SKM-1 (cell line): ENCODE measurements around the gene ABCB9.
"Not testable (repeated sequence)": the region's sequence is repeated elsewhere in the genome, so short reads cannot be mapped to it uniquely, and the experiment has no call there.

Experiments
- DNase-seq: peaks from one replicate; lab custom pipeline; 2025; ENCODE audit not compliant: unreplicated experiment; lab: John Stamatoyannopoulos, UW

Gene ABCB9

DNA sequence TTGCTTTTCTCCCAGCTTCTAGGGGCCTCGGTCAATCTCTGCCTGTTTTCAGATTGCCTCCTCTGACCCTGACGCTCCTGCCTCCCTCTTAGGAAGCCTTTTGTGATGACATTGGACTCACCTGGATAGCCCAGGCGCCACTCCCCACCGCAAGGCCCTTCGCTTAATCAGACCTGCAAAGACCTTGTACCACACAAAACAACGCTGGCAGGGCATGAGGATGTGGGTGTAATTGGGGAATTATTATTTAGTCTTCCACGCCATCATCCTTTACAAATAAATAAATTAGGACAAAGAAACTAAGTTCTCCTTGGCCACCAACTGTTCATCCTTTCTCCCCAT lies 62.6 kb downstream of the ABCB9 start:
- DNase-seq = no peak

DNA sequence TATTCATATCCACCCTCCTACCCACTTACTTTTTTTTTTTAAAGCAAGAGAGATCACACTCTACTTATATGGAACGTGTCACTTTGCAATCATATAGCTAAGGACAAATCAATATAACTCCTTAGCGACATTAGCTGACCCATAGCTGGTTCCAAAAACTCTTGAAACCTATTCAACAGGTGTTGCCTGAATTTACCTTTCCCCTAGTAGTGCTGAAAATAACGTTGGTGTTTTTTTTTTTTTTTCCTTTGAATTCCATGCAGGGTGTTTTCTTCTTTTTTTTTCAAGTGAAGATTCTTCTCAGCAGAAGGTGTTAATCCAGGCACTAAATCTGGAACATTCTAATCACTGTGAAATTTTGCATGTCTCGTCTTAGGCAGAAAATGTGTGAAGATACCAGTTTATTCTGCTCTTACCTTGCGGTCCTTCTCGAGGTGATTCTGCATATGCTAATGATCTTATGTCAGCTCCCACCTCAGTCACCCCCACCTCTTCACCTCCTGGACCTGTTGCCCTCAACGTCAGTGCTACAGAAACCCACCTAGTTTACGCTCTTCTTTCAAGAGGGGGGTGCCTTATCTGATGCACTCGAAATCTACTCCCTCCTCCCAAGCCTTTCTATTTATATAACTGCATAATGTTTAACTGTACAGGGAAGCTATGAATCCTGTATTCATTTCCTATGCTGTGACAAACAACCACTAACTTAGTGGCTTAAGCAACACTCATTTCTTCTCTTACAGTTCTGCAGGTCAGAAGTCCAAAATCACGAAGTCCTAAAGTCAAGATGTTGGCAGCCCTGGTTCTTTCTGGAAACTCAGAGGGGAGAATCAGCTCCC lies 63.2 kb downstream of the ABCB9 start:
- no peak for DNase-seq

DNA sequence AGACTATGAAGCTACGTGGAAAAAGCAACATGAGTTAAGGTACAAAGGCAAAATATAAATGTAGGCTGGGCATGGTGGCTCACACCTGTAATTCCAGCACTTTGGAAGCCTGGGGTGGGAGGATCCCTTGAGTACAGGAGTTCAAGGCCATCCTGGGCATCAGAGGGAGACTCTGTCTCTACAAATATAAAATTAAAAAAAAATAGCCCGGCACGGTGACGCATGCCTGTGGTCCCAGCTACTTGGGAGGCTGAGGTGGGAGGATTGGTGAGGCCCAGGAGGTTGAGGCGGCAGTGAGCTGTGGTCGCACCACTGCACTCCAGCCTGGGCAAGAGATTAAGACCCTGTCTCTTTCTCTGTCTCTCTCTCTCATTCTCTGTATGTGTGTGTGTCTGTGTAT lies 66.4 kb downstream of the ABCB9 start:
- no peak for DNase-seq

DNA sequence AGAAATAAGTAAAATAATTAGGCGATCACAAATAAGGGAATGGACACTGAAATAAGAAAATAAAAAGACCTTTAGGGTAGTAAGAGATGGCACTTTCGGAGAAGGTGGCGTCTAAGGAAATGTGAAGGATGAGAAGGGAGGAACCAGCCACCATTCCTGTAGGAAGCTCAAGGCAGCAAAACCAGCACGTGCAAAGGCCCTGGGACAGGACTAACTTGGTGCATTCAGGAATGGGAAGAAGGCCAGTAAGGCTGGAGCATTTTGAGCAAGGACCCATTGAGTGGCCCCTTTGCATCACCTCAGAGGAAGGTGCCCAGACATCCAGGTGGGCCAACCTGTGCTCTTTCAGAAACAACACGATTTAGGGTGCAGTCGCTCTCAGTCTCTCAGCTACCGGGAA lies 69.6 kb downstream of the ABCB9 start:
- no peak for DNase-seq

DNA sequence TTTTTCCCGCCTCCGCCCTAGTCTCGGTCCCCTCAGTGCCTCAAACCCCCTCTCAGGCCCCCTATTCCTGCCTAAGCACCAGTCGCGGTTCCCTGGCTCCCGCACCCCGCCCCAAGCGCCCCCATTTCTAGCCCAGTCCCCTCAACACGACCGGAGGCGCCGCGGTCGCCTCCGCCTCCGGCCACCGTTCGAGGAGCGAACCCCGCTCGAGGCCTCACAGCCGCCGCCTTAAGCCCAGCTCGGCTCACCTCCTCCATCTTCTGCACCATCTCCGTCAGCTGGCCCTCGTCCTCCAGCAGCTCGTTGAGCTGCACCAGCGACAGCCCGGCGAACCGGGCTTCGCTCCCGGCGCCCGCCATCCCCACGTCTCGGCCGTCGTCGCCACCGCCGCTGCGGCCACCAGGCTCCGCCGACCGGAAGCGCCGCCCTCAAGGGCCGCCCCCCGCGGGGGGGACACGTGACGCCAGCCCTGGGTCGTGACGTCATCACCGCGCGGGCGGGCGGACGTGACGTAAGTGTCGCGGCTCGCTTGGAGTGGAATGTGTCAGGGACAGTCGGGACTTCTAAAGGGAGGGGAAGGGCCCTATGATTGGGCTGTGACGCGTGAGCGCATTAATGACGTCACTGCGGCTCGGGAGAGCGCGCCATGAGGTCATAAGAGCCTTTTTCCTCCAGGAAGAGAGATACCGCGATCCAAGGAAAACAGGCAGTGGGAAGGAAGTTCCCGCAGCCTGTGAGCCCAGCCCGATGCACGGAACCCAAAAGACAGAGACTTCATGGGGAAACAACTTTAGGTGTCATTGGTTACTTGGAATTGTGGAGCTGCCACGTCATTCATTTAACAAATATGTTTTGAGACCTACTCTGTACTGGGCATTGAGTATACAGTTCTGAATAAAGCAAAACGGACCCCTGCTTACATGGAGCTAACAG lies 70.3 kb downstream of the ABCB9 start, which contains the start of gene VPS37B:
TSS of gene VPS37B (minus strand) at position 421 of the 933 bp plus-strand sequence. CDS start at position 359, 62 bp downstream.
- no peak for DNase-seq

DNA sequence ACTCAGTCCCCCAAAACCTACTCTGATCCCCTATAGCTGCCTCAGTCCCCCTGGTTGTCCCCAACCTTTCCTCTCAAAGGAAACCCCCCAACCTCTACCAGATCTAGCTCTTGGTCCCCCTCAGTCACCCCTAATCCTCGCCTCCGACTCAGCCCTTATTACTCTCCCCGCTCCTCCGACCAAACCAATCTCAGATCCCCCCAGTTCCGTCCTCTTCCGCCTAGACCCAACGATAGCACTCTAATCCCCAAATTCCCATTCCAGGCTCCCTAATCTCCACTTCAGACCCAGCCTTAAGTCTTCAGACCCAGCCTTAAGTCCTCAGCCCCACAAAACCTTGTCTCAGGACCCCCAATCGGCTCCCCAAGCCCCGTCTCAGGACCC lies 71.0 kb downstream of the ABCB9 start:
- no peak for DNase-seq

DNA sequence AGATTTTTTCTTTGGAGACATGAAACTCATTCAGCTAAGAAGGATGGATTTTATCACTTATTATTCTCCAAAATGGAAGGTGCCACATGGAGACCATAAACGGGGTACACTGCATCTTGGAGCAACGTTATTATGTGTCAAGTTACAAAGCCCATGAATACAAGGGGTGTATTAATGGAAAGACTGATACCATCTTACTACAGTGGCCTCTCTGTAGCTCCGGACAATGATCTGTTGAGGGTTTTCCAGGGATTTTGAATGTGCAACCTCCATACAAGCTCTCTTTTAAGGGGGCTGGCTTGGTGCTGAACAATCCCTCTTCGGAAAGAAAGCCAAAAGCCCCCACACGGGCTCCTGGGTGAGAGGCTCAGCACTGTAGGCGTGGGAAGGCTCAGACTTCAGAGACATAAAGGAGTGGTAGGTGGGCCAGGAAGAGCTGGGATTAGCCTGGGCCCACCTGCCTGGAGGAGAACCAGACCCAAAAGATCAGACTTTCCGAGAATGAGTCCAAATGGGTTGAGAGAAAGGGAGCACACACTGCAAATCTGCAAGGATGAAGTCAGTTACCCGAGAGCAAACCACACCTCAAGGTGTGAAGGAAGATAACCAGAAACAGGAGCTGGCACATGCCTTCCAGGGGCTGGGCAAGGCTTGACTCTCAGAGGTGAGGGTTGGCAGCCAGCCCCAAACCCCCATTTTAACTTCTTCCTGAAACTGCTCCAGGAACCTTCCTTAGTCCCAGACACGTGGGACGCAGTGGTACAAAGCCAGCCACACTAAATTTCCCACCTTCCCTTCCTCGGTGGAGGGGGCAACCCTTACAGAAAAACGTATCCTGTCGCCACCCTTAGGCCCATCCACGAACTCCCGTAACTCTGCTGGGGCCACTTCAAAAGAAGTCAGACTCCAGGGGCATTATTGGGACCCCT lies 71.8 kb downstream of the ABCB9 start:
- DNase-seq = no peak

DNA sequence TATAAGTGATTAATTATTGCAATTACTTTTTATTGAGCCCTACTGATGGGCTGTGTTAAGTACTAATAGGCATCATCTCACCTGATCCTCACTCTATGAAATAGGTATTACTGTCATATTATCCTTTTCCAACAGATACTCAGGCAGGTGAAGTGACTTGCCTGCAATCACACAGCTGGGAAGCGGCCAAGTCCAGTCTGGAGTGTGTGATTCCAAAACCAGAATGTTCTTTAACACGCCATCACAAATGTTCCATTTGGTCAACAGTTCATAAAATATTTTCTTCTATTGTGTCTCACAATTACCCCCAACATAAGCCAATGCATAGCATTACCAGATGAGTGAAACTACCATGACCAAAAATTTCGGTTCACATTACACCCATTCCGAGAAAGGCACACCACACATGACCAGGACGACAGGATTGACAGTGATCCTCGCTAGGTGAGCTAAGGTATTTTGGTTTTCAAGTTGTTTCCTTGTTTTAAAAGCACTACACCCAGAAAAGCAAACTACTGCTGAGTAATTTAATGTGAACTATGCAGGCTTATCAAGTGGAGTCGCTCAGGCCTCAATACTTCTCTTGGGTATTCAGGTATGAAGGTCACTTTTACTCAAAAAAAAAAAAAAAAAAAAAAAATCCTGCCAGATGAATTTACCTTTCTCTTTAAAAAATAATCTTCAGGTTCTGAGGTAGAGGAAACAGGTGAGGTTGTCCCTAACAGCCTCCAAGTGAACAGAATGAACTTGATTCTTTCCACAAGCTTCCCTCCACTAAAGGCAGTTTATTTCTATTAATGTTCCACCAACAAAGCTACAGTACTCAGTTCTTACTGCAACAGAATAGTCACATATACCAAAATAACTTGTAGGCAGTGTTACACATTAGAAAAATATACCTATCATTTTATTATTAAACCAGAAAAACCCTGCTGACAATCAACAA lies 72.8 kb downstream of the ABCB9 start:
- DNase-seq = no peak

DNA sequence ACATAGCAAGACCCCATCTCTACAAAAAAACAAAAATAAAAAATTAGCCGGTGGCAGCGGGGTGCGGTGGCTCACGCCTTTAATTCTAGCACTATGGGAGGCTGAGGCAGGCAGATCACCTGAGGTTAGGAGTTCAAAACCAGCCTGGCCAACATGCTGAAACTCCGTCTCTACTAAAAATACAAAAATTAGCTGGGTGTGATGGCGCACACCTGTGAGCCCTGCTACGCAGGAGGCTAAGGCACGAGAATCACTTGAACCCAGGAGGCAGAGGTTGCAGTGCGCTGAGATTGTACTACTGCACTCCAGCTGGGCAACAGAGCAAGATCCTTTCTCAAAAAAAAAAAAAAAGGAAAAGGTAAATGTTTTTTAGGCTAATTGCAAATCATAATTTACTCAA lies 73.5 kb downstream of the ABCB9 start:
- not testable (repeated sequence) for DNase-seq

DNA sequence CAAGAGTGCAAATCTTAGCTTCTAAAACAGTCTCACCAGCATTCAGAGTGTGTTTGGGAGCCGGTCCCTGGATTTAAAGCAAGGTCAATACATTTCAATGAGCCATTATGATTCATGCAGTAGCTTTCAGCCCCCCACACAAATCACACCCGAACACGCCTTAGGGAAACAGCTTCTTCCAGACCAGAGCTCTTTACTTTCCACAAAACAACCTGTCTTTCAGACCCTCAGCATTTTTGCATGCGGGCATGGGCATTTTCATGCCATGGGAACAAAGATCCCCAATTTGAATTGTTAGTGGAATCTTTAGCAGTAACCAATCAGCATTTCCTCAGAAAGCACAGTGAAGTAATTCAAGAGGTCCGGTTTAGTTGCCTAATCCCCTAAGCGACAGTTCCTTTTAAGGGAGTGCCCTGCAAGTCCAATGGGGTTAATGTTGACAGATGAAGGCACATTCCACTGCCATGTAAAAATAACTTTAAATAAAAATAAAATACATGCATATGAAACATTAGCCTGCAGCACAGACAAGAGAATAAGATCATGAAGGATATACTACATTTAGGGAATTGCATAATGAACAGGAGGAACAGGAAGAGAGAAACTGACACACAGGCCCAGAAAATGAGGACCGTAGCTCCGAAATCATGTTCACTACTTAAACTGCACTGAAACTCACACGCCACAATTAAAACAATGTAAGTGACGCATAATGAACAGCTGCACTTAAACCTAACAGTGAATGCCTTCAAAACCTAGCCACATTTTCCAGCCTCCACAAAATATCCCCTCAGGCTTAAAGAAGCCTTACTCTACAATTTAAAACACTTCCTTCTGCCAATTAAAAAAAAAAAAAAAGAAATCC lies 74.4 kb downstream of the ABCB9 start:
- no peak for DNase-seq

DNA sequence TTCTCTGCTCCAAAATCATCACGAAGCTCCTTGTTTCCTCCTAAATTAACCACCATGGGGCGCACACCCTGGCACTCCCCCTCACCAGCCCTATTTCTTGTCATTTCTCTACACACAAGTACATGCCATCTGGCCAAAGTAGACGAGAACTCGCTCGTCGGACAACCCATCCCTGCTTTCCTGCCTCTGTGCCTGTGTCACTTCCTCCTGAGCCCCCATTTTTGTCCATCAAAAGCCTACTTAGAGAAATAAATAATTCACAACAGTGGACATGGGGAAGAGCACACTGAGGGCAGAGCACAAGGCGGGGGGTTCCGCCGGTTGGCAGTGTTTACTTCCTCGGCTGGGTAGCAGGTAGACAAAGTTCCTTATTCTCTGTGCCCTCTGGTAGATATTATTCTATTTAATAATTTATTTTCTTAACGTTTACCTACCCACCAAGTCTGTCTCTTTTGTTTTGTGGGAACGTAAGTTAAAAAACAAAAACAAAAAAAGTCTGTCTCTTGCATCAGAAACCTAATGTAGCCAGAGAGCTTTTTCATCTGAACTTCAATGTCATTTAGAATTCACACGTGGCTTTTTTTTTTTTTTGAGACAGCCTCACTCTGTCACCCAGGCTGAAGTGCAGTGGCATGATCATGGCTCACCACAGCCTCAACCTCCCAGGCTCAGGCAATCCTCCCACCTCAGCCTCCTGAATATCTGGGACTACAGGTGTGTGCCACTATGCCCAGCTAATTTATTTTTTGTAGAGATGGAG lies 76.3 kb downstream of the ABCB9 start:
- no peak for DNase-seq

DNA sequence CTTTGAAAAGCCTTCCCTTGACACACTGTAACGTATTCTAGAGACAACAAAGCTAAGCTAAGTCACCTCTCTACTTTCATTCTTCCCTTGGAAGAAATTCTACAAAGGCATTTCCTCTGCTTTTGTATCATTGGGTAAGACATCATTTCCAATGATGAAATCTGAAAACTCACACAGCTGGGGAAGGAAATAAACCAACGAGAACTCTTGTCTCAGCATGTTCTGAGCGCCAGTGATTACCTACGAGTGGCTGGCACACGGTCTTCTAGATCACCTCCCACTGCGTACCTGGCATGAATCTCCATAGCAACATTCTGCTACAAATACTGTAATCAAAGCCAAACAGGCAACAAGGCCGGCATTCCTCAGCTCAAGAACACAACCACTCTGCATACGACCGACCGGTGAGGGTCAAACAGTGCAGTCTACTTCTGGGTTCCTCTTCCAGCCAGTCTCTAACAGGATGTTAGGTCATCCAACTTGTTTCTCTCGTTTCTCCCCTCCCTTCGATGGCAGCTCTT lies 78.0 kb downstream of the ABCB9 start:
- peak; percentile 23 for DNase-seq

DNA sequence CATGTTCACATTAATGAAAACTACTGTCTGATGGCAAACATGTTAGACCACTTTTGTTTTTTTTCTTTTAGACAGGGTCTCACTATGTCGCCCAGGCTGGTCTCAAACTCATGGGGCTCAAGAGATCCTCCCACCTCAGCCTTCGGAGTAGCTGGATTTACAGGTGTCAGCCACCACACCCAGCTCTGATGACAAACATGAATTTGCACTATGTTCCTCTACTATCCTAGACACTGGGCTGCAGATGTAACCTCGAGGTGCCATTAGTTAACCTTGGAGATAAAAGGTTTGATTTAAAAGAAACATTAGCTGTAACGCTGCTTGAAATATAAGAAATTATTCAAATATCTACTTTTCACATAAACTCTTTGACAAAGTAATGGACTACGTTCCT lies 78.4 kb downstream of the ABCB9 start:
- DNase-seq = no peak

DNA sequence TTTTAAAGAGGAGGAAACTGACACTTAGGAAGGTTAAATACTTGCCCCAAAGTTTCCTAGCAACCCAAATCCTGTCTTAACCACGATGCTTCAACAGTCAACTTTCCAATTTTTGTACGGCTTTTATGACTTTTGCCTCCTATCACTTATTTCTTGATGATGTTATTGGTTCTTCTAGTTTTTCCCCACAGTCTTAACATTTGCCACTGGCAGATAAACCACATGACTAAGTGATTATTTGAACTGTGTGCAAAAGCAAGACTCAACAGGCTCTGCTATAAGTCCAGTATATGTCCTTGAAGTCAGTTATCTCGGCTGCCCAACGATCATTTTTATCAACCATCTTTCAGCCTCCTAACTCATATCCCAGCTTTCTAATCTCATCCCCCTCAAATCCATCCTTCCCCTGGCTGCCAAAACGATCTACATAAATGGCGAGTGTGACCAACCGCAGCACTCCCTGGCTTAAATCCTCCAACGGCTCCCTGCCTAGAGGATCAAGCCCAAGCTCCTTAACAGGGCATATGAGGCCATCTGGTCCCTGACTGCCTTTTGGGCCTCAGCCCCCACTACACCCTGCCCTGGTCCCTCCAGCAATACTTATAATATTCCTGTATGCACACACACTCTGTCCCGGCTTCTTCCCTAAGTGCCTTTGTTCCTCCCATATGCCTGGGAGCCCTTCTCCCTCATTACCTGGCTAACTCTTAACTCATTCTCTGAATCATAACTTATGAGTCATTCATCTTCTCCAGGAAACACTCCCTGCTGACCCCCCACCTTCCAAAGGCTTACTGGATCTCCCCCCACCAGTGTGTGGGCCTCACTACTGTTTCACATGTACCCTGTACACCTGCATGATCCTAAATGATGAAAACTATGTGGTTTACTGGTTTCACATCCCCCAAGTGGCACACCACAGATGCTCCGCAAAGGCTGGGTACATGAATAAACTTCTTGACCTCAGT lies 79.1 kb downstream of the ABCB9 start:
- no peak for DNase-seq

DNA sequence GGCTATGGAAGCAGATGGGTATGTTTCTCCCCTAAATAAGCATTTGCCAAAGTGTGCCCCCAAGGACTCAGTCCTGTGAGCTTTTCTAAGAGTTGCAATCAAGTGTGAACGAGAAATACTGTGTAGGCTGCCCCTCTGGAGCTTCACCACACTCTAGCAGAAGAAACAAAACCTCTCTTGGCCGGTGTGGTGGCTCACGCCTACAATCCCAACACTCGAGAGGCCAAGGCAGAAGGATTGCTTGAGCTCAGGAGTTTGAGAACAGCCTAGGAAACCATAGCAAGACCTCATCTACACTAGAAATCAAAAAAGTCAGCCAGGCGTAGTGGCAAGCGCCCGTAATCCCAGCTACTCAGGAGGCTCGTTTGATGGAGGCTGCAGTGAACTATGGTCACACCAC lies 80.1 kb downstream of the ABCB9 start:
- DNase-seq = no peak

DNA sequence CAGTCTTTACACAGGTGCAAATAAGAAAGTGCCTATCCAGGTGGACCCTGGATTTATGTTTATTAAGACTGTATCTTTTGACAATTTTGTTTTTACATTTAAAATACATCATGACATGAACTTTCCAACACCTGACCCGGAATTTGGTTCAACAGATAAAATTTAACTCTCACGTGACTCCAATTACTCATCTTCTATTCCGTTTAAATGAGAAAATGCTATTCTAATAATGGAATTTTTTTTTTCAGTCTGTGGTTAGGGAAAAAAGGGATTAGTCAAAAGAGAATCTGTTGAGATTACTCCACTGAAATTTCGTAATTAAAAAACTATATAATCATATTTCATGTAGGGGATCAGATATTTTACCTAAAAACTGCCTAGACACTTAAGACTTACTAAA lies 81.4 kb downstream of the ABCB9 start:
- DNase-seq = no peak
